ENCODE results near the gene TRAF1. TPM values are rescaled to one million over a fixed set of nuclear protein-coding genes. Genes with fewer than 3 reads are reported as not detected.
"Not testable (repeated sequence)": the region's sequence is repeated elsewhere in the genome, so short reads cannot be mapped to it uniquely, and the experiment has no call there.

The TRAF1 gene
- total RNA-seq: 100 to 1,000 TPM in 1 of 2 experiments, 10 to 100 TPM in 1; 59.6 to 114 TPM

- no peaks in the 10 kb centered on the region for H3K27me3 Mint-ChIP-seq
- peaks cover 75% of the 10 kb centered on the region for H3K4me1 Mint-ChIP-seq
- ATAC-seq: peak; percentile 21
- CTCF ChIA-PET: interaction anchor here (0.8 to 4.1 kb wide), 17 partner anchors 8 to 170 kb away, joined by 3 to 22 read pairs (median 7); partner anchors contain the start of gene PHF19
- peak within 1 kb of the TSS; percentile 100 for H3K27ac Mint-ChIP-seq
- peak within 1 kb of the TSS; percentile 92 for H3K4me3 Mint-ChIP-seq
- no peaks in the 10 kb centered on the region for H3K9me3 Mint-ChIP-seq (ENCODE audit: low read depth)
- peaks cover 46% of the 10 kb centered on the region for H3K36me3 Mint-ChIP-seq
- DNase-seq: peak; percentile 73
These were observed at the start of gene TRAF1 for GRCh38 chr9:120926397-120926928. TRAF1 (minus strand) TSS chr9:120926796; CDS start chr9:120926075, 721 bp downstream.

- Mint-ChIP-seq H3K27ac (peak overlapping the region; percentile 31), H3K36me3 (no peaks in the 10 kb centered on the region), H3K9me3 (ENCODE audit: low read depth) (no peaks in the 10 kb centered on the region), H3K27me3 (no peaks in the 10 kb centered on the region), H3K4me3 (no peak overlapping the region), H3K4me1 (peaks cover 17% of the 10 kb centered on the region)
- no peak for DNase-seq
- peak; percentile 47 for ATAC-seq
- CTCF ChIA-PET: no interaction called here
These were observed 48.3 kb upstream of the TRAF1 start for GRCh38 chr9:120974921-120975320.

GRCh38 chr9:120974181-120974580, 47.6 kb upstream of the TRAF1 start:
- DNase-seq: no peak
- Mint-ChIP-seq H3K36me3 (no peaks in the 10 kb centered on the region), H3K9me3 (ENCODE audit: low read depth) (no peaks in the 10 kb centered on the region), H3K4me3 (no peak overlapping the region), H3K4me1 (peaks cover 17% of the 10 kb centered on the region), H3K27ac (no peak overlapping the region), H3K27me3 (no peaks in the 10 kb centered on the region)
- CTCF ChIA-PET: no interaction called here
- ATAC-seq: no peak

GRCh38 chr9:120971938-120972337, 45.3 kb upstream of the TRAF1 start:
- Mint-ChIP-seq H3K36me3 (no peaks in the 10 kb centered on the region), H3K4me1 (peaks cover 17% of the 10 kb centered on the region), H3K9me3 (ENCODE audit: low read depth) (no peaks in the 10 kb centered on the region), H3K4me3 (no peak overlapping the region), H3K27me3 (no peaks in the 10 kb centered on the region), H3K27ac (no peak overlapping the region)
- DNase-seq (no peak), ATAC-seq (no peak)
- CTCF ChIA-PET: interaction anchor here (1.3 kb wide), 1 partner anchor 9 kb away, joined by 4 read pairs; no protein-coding TSS in a partner anchor

- peaks cover 17% of the 10 kb centered on the region for H3K4me1 Mint-ChIP-seq
- not testable (repeated sequence) for ATAC-seq; H3K36me3 Mint-ChIP-seq; DNase-seq; H3K9me3 Mint-ChIP-seq (ENCODE audit: low read depth); H3K27ac Mint-ChIP-seq; H3K27me3 Mint-ChIP-seq; H3K4me3 Mint-ChIP-seq
- CTCF ChIA-PET: interaction anchor here (1.3 kb wide), 1 partner anchor 10 kb away, joined by 4 read pairs; no protein-coding TSS in a partner anchor
These were observed 44.9 kb upstream of the TRAF1 start for GRCh38 chr9:120971471-120971870.

- Mint-ChIP-seq H3K9me3 (ENCODE audit: low read depth) (no peaks in the 10 kb centered on the region), H3K4me1 (peaks cover 11% of the 10 kb centered on the region), H3K36me3 (no peaks in the 10 kb centered on the region), H3K27ac (no peak overlapping the region), H3K4me3 (no peak overlapping the region), H3K27me3 (peaks cover 5% of the 10 kb centered on the region)
- DNase-seq (no peak), ATAC-seq (no peak)
- CTCF ChIA-PET: interaction anchor here (1.6 kb wide), 1 partner anchor 11 kb away, joined by 4 read pairs; no protein-coding TSS in a partner anchor
These were observed 43.6 kb upstream of the TRAF1 start for GRCh38 chr9:120970244-120970643.

- DNase-seq (no peak), ATAC-seq (no peak)
- H3K4me3 Mint-ChIP-seq: no peak overlapping the region
- no peaks in the 10 kb centered on the region for H3K9me3 Mint-ChIP-seq (ENCODE audit: low read depth)
- no peaks in the 10 kb centered on the region for H3K4me1 Mint-ChIP-seq
- H3K27me3 Mint-ChIP-seq: peaks cover 8% of the 10 kb centered on the region
- H3K27ac Mint-ChIP-seq: no peak overlapping the region
- CTCF ChIA-PET: no interaction called here
- H3K36me3 Mint-ChIP-seq: no peaks in the 10 kb centered on the region
These were observed 39.4 kb upstream of the TRAF1 start for GRCh38 chr9:120966013-120966369.

- Mint-ChIP-seq H3K4me1 (no peaks in the 10 kb centered on the region), H3K27ac (no peak overlapping the region), H3K4me3 (no peak overlapping the region), H3K36me3 (no peaks in the 10 kb centered on the region), H3K9me3 (ENCODE audit: low read depth) (no peaks in the 10 kb centered on the region), H3K27me3 (peaks cover 8% of the 10 kb centered on the region)
- CTCF ChIA-PET: interaction anchor here (1.4 to 2.1 kb wide), 3 partner anchors 15 to 95 kb away, joined by 3 to 7 read pairs (median 3); no protein-coding TSS in a partner anchor
- ATAC-seq: no peak
- no peak for DNase-seq
These were observed 38.9 kb upstream of the TRAF1 start for GRCh38 chr9:120965344-120966012.

- DNase-seq (no peak), ATAC-seq (no peak)
- CTCF ChIA-PET: interaction anchor here (0.6 kb wide), 1 partner anchor 23 kb away, joined by 3 read pairs; no protein-coding TSS in a partner anchor
- Mint-ChIP-seq H3K36me3 (peaks cover 2% of the 10 kb centered on the region), H3K4me3 (no peak overlapping the region), H3K4me1 (no peaks in the 10 kb centered on the region), H3K27ac (no peak overlapping the region), H3K9me3 (ENCODE audit: low read depth) (no peaks in the 10 kb centered on the region), H3K27me3 (peaks cover 8% of the 10 kb centered on the region)
These were observed 35.3 kb upstream of the TRAF1 start for GRCh38 chr9:120961936-120962335.

GRCh38 chr9:120960001-120960400, 33.4 kb upstream of the TRAF1 start:
- no peak overlapping the region for H3K27ac Mint-ChIP-seq
- DNase-seq (no peak), ATAC-seq (no peak)
- CTCF ChIA-PET: interaction anchor here (2.0 to 2.5 kb wide), 2 partner anchors 22 to 23 kb away, joined by 6 to 7 read pairs; no protein-coding TSS in a partner anchor
- no peak overlapping the region for H3K4me3 Mint-ChIP-seq
- peaks cover 2% of the 10 kb centered on the region for H3K27me3 Mint-ChIP-seq
- no peaks in the 10 kb centered on the region for H3K9me3 Mint-ChIP-seq (ENCODE audit: low read depth)
- peaks cover 2% of the 10 kb centered on the region for H3K36me3 Mint-ChIP-seq
- H3K4me1 Mint-ChIP-seq: no peaks in the 10 kb centered on the region

GRCh38 chr9:120956862-120957261, 30.3 kb upstream of the TRAF1 start:
- H3K36me3 Mint-ChIP-seq: peaks cover 2% of the 10 kb centered on the region
- no peaks in the 10 kb centered on the region for H3K27me3 Mint-ChIP-seq
- H3K4me3 Mint-ChIP-seq: no peak overlapping the region
- no peak for DNase-seq
- H3K9me3 Mint-ChIP-seq (ENCODE audit: low read depth): no peaks in the 10 kb centered on the region
- H3K4me1 Mint-ChIP-seq: no peaks in the 10 kb centered on the region
- ATAC-seq: no peak
- CTCF ChIA-PET: no interaction called here
- no peak overlapping the region for H3K27ac Mint-ChIP-seq

- CTCF ChIA-PET: no interaction called here
- no peaks in the 10 kb centered on the region for H3K4me1 Mint-ChIP-seq
- H3K9me3 Mint-ChIP-seq (ENCODE audit: low read depth): no peaks in the 10 kb centered on the region
- no peak overlapping the region for H3K27ac Mint-ChIP-seq
- DNase-seq (no peak), ATAC-seq (no peak)
- H3K27me3 Mint-ChIP-seq: no peaks in the 10 kb centered on the region
- no peaks in the 10 kb centered on the region for H3K36me3 Mint-ChIP-seq
- H3K4me3 Mint-ChIP-seq: no peak overlapping the region
These were observed 25.5 kb upstream of the TRAF1 start for GRCh38 chr9:120951960-120952618.

- H3K9me3 Mint-ChIP-seq (ENCODE audit: low read depth): no peaks in the 10 kb centered on the region
- CTCF ChIA-PET: interaction anchor here (0.9 kb wide), 1 partner anchor 14 kb away, joined by 3 read pairs; no protein-coding TSS in a partner anchor
- no peaks in the 10 kb centered on the region for H3K36me3 Mint-ChIP-seq
- ATAC-seq: no peak
- H3K27ac Mint-ChIP-seq: no peak overlapping the region
- DNase-seq: no peak
- H3K4me3 Mint-ChIP-seq: no peak overlapping the region
- H3K4me1 Mint-ChIP-seq: peaks cover 5% of the 10 kb centered on the region
- no peaks in the 10 kb centered on the region for H3K27me3 Mint-ChIP-seq
These were observed 24.1 kb upstream of the TRAF1 start for GRCh38 chr9:120950421-120951388.

All from activated CD8-positive, alpha-beta memory T cell treated with anti-CD3 and anti-CD28 coated beads, Interleukin-2, amount 10 ng/mL, durations not matched to agents 7 days and 5 days (primary cell).